Measurements from ENCODE around the gene PFKFB4.

DNA sequence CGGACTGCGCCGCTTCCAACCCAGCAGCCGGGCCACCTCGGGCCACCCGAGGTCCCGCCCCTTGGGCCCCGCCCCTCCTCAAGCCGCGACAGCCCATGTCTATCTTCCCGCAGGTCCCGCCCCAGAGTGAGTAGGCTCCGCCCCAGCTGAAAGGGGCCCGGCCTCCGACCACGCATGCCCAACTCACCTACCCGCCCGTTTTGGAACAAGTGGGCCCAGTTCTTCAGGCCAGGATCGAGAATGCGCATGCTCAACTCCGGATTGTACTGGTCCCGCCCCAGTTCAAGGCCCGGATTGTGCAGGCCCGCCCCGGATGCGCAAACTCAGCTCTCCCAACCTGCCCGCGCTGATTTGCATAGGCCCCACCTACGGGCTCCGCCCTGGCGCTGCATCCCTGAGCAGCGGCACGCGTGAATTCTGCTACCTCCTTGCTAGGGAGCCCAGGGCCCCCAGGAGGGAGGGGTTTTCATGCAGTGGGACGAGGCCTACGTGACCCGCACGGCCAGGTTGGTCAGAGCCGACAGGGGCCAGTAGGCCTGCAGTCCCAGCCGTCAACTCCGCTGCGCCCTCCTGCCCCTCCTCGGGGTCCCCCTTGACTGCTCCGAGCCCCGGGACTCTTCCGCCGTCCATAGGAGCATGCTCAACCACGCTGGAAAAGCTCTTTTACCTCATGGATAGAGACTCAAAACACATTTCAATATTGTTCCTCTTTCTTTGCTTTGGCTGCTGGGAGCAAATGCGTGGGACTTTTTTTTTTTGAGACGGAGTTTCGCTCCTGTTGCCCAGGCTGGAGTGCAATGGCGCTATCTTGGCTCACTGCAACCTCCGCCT lies at the start of gene PFKFB4:
- TF ChIP-seq, protein P1, sequence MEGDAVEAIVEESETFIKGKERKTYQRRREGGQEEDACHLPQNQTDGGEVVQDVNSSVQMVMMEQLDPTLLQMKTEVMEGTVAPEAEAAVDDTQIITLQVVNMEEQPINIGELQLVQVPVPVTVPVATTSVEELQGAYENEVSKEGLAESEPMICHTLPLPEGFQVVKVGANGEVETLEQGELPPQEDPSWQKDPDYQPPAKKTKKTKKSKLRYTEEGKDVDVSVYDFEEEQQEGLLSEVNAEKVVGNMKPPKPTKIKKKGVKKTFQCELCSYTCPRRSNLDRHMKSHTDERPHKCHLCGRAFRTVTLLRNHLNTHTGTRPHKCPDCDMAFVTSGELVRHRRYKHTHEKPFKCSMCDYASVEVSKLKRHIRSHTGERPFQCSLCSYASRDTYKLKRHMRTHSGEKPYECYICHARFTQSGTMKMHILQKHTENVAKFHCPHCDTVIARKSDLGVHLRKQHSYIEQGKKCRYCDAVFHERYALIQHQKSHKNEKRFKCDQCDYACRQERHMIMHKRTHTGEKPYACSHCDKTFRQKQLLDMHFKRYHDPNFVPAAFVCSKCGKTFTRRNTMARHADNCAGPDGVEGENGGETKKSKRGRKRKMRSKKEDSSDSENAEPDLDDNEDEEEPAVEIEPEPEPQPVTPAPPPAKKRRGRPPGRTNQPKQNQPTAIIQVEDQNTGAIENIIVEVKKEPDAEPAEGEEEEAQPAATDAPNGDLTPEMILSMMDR (conservative IDR thresholded peaks at IDR 0.05; ENCODE audit: low read depth, low read length): no peak
- TF ChIP-seq POLR2A (IDR thresholded peaks at IDR 0.05; ENCODE audit: low read depth, low read length): no peak
- TF ChIP-seq SMC3 (IDR thresholded peaks at IDR 0.05; ENCODE audit: low read depth, low read length): no peak
- no peak for TF ChIP-seq FOS (IDR thresholded peaks at IDR 0.05; ENCODE audit: low read depth, low read length)
